ENCODE results near the gene CLTCL1. TPM values are rescaled to one million over a fixed set of nuclear protein-coding genes. Genes with fewer than 3 reads are reported as not detected.

CLTCL1 gene
- total and polyA plus RNA-seq, 12 donors: 13.0 to 62.8 (median 21.8) TPM

GRCh38 chr22:19132693-19133400 is 158.7 kb downstream of the CLTCL1 start:
- WGBS, 4 donors: 88 to 97% (median 93%) methylated on average over 6 to 9 of the region's 9 CpGs
- Histone ChIP-seq H3K4me1 (replicated peaks in 1 of 2) (no peaks in the 10 kb centered on the region), H3K4me3 (no peak overlapping the region), H3K36me3 (replicated peaks in 1 of 2) (peaks cover 0 to 48% of the 10 kb centered on the region in 2 donors), H3K27ac (no peak overlapping the region), H3K9me3 (replicated peaks in 1 of 3) (no peaks in the 10 kb centered on the region), H3K27me3 (no peaks in the 10 kb centered on the region)
- TF ChIP-seq POLR2A (IDR thresholded peaks at IDR 0.05): no peak
- no peak for TF ChIP-seq CTCF (IDR thresholded peaks at IDR 0.05)
- no peak for DNase-seq
- intact Hi-C loops (cut with DNase I): no loop called here

- intact Hi-C loops (cut with DNase I): no loop called here
- Histone ChIP-seq H3K36me3 (replicated peaks in 1 of 2) (peaks cover 0 to 41% of the 10 kb centered on the region in 2 donors), H3K27ac (no peak overlapping the region), H3K4me1 (replicated peaks in 1 of 2) (no peaks in the 10 kb centered on the region), H3K27me3 (no peaks in the 10 kb centered on the region), H3K4me3 (no peak overlapping the region), H3K9me3 (replicated peaks in 1 of 3) (no peaks in the 10 kb centered on the region)
- WGBS, 4 donors: 90 to 97% (median 96%) methylated on average over 14 to 20 of the region's 20 CpGs
- no peak for DNase-seq
- no peak for TF ChIP-seq CTCF (IDR thresholded peaks at IDR 0.05)
- no peak for TF ChIP-seq POLR2A (IDR thresholded peaks at IDR 0.05)
Observed at GRCh38 chr22:19132153-19132552, 159.4 kb downstream of the CLTCL1 start.

GRCh38 chr22:19131685-19132015 is 159.9 kb downstream of the CLTCL1 start:
- peaks cover 0 to 36% of the 10 kb centered on the region in 2 donors for H3K36me3 ChIP-seq (replicated peaks in 1 of 2)
- no peaks in the 10 kb centered on the region for H3K27me3 ChIP-seq
- H3K4me1 ChIP-seq (replicated peaks in 1 of 2): no peaks in the 10 kb centered on the region
- H3K9me3 ChIP-seq (replicated peaks in 1 of 3): no peaks in the 10 kb centered on the region
- intact Hi-C loops (cut with DNase I): no loop called here
- WGBS, 4 donors: 96 to 98% (median 97%) methylated on average over 9 to 19 of the region's 19 CpGs
- no peak overlapping the region for H3K4me3 ChIP-seq
- TF ChIP-seq CTCF (IDR thresholded peaks at IDR 0.05) (no peak), POLR2A (IDR thresholded peaks at IDR 0.05) (no peak)
- no peak overlapping the region for H3K27ac ChIP-seq
- no peak for DNase-seq

GRCh38 chr22:19130959-19131684 is 160.4 kb downstream of the CLTCL1 start, which contains the start of gene TSSK2:
TSSK2 (plus strand) TSS chr22:19131308; CDS start chr22:19131400, 92 bp downstream.
- DNase-seq: no peak
- 89 to 98% (median 92%) methylated on average over 9 to 27 of the region's 27 CpGs for WGBS, 4 donors
- H3K9me3 ChIP-seq (replicated peaks in 1 of 3): no peaks in the 10 kb centered on the region
- TF ChIP-seq CTCF (IDR thresholded peaks at IDR 0.05): no peak
- no peak for TF ChIP-seq POLR2A (IDR thresholded peaks at IDR 0.05)
- H3K36me3 ChIP-seq (replicated peaks in 1 of 2): peaks cover 0 to 31% of the 10 kb centered on the region in 2 donors
- H3K27me3 ChIP-seq: no peaks in the 10 kb centered on the region
- no peaks in the 10 kb centered on the region for H3K4me1 ChIP-seq (replicated peaks in 1 of 2)
- intact Hi-C loops (cut with DNase I): no loop called here
- no peak within 1 kb of the TSS for H3K4me3 ChIP-seq
- no peak within 1 kb of the TSS for H3K27ac ChIP-seq
